Osteocyte (in vitro differentiated cells): ENCODE measurements around the gene SNX4. TPM values are rescaled to one million over a fixed set of nuclear protein-coding genes. Genes with fewer than 3 reads are reported as not detected.

Source experiments
- total RNA-seq: library from RNA; stranded (reverse); gene quantifications from 2 replicates; pipeline ENCODE4 v1.2.1, GENCODE V29; 2021

SNX4 gene
- total RNA-seq, 1 donor from 2014 or later, result 54.4 TPM

Other genes with a start within 250 kb of the SNX4 start
- gene ZNF148, start 144.9 kb downstream of the SNX4 start, total RNA-seq, result 46.2 and 46.3 TPM in 2 replicates
- gene OSBPL11, start 75.3 kb upstream of the SNX4 start, total RNA-seq, result 14.0 and 14.4 TPM in 2 replicates